HG02571 (cell line): ENCODE measurements around the gene ELFN1.

Experiments used
- ATAC-seq: cut with Tn5 transposase; IDR thresholded peaks from one replicate; pipeline ENCODE4 v1.9.1; 2021; ENCODE audit warnings: mild to moderate bottlenecking, moderate library complexity; ENCODE audit not compliant: unreplicated experiment

The ELFN1 gene

GRCh38 chr7:1693419-1693990, 23.4 kb downstream of the ELFN1 start:
- no peak for ATAC-seq

GRCh38 chr7:1693991-1694524, 24.0 kb downstream of the ELFN1 start:
- no peak for ATAC-seq

GRCh38 chr7:1694611-1695511, 24.8 kb downstream of the ELFN1 start:
- no peak for ATAC-seq

- ATAC-seq, result no peak
These were observed 25.9 kb downstream of the ELFN1 start for GRCh38 chr7:1695800-1696454.

GRCh38 chr7:1696671-1697498, 26.8 kb downstream of the ELFN1 start:
- ATAC-seq, result no peak

GRCh38 chr7:1697499-1698125, 27.5 kb downstream of the ELFN1 start:
- ATAC-seq, result no peak

- ATAC-seq, result no peak
These were observed 28.1 kb downstream of the ELFN1 start for GRCh38 chr7:1698201-1698600.

GRCh38 chr7:1698951-1699350, 28.9 kb downstream of the ELFN1 start:
- no peak for ATAC-seq

GRCh38 chr7:1700086-1700485, 30.0 kb downstream of the ELFN1 start:
- ATAC-seq, result no peak

GRCh38 chr7:1700536-1701333, 30.7 kb downstream of the ELFN1 start:
- ATAC-seq, result no peak

GRCh38 chr7:1702652-1703051, 32.6 kb downstream of the ELFN1 start:
- ATAC-seq, result no peak

- ATAC-seq, result no peak
These were observed 33.4 kb downstream of the ELFN1 start for GRCh38 chr7:1703441-1703840.

GRCh38 chr7:1703871-1704810, 34.1 kb downstream of the ELFN1 start:
- ATAC-seq, result no peak

GRCh38 chr7:1704811-1705738, 35.0 kb downstream of the ELFN1 start:
- ATAC-seq, result no peak

- ATAC-seq, result no peak
These were observed 35.8 kb downstream of the ELFN1 start for GRCh38 chr7:1705856-1706255.

- ATAC-seq, result no peak
These were observed 36.3 kb downstream of the ELFN1 start for GRCh38 chr7:1706381-1706720.
